ENCODE data around the gene CLDN6. TPM values are rescaled to one million over a fixed set of nuclear protein-coding genes. Genes with fewer than 3 reads are reported as not detected.
A peak's percentile ranks its signal among the peaks of the same experiment; 100 is the strongest.

The CLDN6 gene, protein sequence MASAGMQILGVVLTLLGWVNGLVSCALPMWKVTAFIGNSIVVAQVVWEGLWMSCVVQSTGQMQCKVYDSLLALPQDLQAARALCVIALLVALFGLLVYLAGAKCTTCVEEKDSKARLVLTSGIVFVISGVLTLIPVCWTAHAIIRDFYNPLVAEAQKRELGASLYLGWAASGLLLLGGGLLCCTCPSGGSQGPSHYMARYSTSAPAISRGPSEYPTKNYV
- total RNA-seq (2014; rRNA removed): not detected in 2 replicates
- percentile 13 among the genes with signal in this experiment for Bru-seq, nascent RNA
- percentile 22 among the genes with signal in this experiment for BruChase-seq, experiment 1, labeled RNA remaining after a 6-hour chase
- BruChase-seq, experiment 2, labeled RNA remaining after a 2-hour chase: percentile 14 among the genes with signal in this experiment
- long read RNA-seq: 0 reads

DNA sequence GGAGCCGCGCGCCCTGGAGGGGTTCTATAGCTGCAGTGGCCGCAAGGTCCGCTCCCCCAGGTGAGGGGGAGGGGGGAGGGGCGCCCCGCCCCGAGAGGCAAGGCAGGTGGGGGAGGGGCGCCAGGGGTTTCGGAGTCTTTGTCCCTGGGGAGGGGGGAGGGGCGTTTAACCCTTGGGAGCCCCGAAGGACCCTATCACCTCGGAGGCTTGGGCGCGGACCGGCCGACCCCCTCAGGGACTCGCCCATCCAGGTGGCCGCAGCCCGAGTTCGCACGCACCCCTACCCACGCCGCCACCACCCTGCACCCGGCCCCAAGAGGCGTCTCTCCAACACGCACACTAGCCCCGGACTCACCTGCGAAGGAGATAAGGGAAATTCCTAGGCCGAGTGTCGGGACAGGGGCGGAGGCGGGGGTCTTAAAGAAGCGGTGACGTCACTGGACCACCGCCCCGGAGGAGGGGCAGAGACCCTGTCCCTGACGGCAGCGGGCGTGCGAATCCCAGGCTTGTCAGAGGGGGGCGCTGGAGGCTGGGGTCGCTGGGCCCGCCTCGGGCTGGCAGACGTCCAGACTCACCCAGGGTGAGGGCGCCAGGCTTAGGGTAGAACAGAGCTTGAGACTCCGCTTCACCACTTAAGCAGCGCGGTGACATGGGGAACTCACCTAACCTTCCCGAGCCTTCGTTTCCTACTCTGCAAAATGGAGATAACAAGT, at the start of gene CLDN6:
Gene CLDN6, minus strand, starts transcription at position 390 of the 713 bp plus-strand sequence. CDS start 2,162 bp downstream, outside the sequence.
- Histone ChIP-seq H3K4me1 (ENCODE audit: insufficient read depth, low read length) (peaks cover 19% of the 10 kb centered on the region), H3K4me3 (ENCODE audit: low read length) (no peak within 1 kb of the TSS)

DNA sequence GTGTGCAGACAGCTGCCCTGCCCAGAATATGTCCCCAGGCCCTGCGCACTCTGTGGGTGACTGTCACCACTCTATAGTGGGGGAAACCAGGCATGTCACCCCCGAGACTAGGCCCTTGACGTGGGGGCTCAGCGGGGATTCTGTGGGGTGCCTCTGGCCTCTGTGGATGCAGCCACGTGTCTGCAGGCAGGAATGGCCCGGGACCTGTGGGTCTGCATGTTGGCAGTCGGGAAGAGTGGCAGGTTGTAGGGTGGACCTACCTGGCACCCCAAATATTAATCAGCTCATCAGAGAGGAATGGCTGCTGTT, 48.4 kb upstream of the CLDN6 start:
- ATAC-seq: no peak
- Histone ChIP-seq H3K9me3 (ENCODE audit: low read length) (no peaks in the 10 kb centered on the region), H3K27ac (ENCODE audit: low read length) (no peak overlapping the region), H3K9me2 (replicated peaks; ENCODE audit: low read length) (no peaks in the 10 kb centered on the region), H3K4me3 (ENCODE audit: low read length) (no peak overlapping the region), H3K36me3 (ENCODE audit: low read depth, low read length) (no peaks in the 10 kb centered on the region), H3K4me1 (ENCODE audit: insufficient read depth, low read length) (peaks cover 11% of the 10 kb centered on the region), H4K20me1 (ENCODE audit: low read length) (no peaks in the 10 kb centered on the region), H2AFZ (ENCODE audit: low read length) (no peak overlapping the region), H3K79me2 (ENCODE audit: low read length) (no peaks in the 10 kb centered on the region), H3K9ac (ENCODE audit: low read length) (no peak overlapping the region), H3K27me3 (ENCODE audit: low read length) (no peaks in the 10 kb centered on the region), H3K4me2 (ENCODE audit: low read length) (no peak overlapping the region), H3F3A (ENCODE audit: low read length, unreplicated experiment) (no peaks in the 10 kb centered on the region)
- ChIA-PET CTCF (no interaction called here), POLR2A (ENCODE audit: unreplicated experiment) (no interaction called here)
- TF ChIP-seq EZH2phosphoT487 (IDR thresholded peaks at IDR 0.05; ENCODE audit: borderline replicate concordance, low read length) (no peak), EZH2 (IDR thresholded peaks at IDR 0.05; ENCODE audit: low read length, unreplicated experiment) (no peak)
- TF ChIP-seq, protein P1, sequence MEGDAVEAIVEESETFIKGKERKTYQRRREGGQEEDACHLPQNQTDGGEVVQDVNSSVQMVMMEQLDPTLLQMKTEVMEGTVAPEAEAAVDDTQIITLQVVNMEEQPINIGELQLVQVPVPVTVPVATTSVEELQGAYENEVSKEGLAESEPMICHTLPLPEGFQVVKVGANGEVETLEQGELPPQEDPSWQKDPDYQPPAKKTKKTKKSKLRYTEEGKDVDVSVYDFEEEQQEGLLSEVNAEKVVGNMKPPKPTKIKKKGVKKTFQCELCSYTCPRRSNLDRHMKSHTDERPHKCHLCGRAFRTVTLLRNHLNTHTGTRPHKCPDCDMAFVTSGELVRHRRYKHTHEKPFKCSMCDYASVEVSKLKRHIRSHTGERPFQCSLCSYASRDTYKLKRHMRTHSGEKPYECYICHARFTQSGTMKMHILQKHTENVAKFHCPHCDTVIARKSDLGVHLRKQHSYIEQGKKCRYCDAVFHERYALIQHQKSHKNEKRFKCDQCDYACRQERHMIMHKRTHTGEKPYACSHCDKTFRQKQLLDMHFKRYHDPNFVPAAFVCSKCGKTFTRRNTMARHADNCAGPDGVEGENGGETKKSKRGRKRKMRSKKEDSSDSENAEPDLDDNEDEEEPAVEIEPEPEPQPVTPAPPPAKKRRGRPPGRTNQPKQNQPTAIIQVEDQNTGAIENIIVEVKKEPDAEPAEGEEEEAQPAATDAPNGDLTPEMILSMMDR (conservative IDR thresholded peaks at IDR 0.05; ENCODE audit: low read depth, low read length): no peak
- no TSS peak for BruUV-seq (replicated peaks)
- intact Hi-C loops (cut with micrococcal nuclease): no loop called here
- no peak for DNase-seq

More for the DNA sequence above, at the start of gene CLDN6:
- no peaks in the 10 kb centered on the region for H3K27me3 ChIP-seq (ENCODE audit: low read length)
- H3K4me2 ChIP-seq (ENCODE audit: low read length): no peak within 1 kb of the TSS
- DNase-seq (no peak), ATAC-seq (no peak)
- H2AFZ ChIP-seq (ENCODE audit: low read length): no peak within 1 kb of the TSS
- H3K27ac ChIP-seq (ENCODE audit: low read length): no peak within 1 kb of the TSS
- no peaks in the 10 kb centered on the region for H4K20me1 ChIP-seq (ENCODE audit: low read length)
- no peaks in the 10 kb centered on the region for H3K9me2 ChIP-seq (replicated peaks; ENCODE audit: low read length)
- H3K36me3 ChIP-seq (ENCODE audit: low read depth, low read length): peaks cover 10% of the 10 kb centered on the region
- POLR2A ChIA-PET (ENCODE audit: unreplicated experiment): no interaction called here
- BruUV-seq (replicated peaks): no TSS peak
- H3K79me2 ChIP-seq (ENCODE audit: low read length): peaks cover 12% of the 10 kb centered on the region
- intact Hi-C loops (cut with micrococcal nuclease): no loop called here
- no peak within 1 kb of the TSS for H3K9ac ChIP-seq (ENCODE audit: low read length)
- CTCF ChIA-PET: no interaction called here
- H3K9me3 ChIP-seq (ENCODE audit: low read length): no peaks in the 10 kb centered on the region
- TF ChIP-seq, protein P1 (conservative IDR thresholded peaks at IDR 0.05; ENCODE audit: low read depth, low read length): peak; percentile 24; the same call in 1 of the 2 replicates
- TF ChIP-seq EZH2 (IDR thresholded peaks at IDR 0.05; ENCODE audit: low read length, unreplicated experiment): no peak
- H3F3A ChIP-seq (ENCODE audit: low read length, unreplicated experiment): no peaks in the 10 kb centered on the region

Data from PC-3 (cell line).